ENCODE results near the gene SVOPL.

The SVOPL gene

DNA sequence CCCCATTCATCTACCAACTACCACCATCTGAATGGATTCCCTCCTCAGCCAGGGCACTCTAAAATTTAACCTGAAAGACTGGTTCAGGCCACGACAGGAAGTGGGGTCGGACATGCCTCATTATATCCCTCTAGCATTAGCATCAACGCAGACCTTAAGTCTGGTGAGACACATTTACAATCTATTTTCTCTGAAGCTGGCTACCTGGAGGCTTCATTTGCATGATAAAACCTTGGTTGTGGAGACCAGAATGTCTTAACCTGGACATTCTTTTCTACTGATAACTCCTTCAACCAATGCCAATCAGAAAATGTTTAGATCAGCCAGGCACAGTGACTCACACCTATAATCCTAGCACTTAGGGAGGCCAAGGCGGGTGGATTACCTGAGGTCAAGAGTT, 42.3 kb downstream of the SVOPL start:
- no peak overlapping the region for H3K4me3 ChIP-seq (ENCODE audit: severe bottlenecking)
- TF ChIP-seq CTCF (IDR thresholded peaks at IDR 0.05; ENCODE audit: poor library complexity, severe bottlenecking), result no peak
- H3K4me1 ChIP-seq (ENCODE audit: insufficient read depth, poor library complexity, severe bottlenecking), result no peaks in the 10 kb centered on the region
- H3K9me3 ChIP-seq (ENCODE audit: severe bottlenecking), result no peaks in the 10 kb centered on the region
- no peaks in the 10 kb centered on the region for H3K27me3 ChIP-seq (ENCODE audit: insufficient read depth, poor library complexity, severe bottlenecking)
- no peaks in the 10 kb centered on the region for H3K36me3 ChIP-seq (ENCODE audit: low read depth)
- DNase-seq (ENCODE audit: low spot score), result no peak
- ATAC-seq (ENCODE audit: low read depth), result no peak
- no peak overlapping the region for H3K27ac ChIP-seq (ENCODE audit: poor library complexity, severe bottlenecking)

DNA sequence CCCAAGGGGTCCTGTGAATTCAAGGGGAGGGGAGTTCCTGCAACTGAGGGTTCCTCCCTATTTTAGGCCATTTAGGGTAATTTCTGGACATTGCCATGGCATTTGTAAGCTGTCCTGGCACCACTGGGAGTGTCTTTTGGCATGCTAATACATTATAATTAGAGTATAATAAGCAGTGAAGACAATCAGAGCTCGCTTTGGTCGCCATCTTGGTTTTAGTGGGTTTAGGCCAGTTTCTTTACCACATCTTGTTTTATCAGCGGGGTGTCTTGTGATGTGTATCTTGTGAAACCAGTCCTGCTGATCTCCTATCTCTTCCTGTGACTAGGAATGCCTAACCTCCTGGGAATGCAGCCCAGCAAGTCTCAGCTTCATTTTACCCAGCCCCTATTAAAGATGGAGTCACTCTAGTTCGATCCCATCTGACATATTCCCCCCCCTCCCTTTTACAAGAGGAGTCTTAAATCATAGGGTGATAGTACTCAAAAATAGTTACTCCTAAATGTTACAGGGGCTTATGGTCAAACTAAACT, 43.2 kb downstream of the SVOPL start:
- Histone ChIP-seq H3K9me3 (ENCODE audit: severe bottlenecking) (no peaks in the 10 kb centered on the region), H3K36me3 (ENCODE audit: low read depth) (no peaks in the 10 kb centered on the region), H3K4me1 (ENCODE audit: insufficient read depth, poor library complexity, severe bottlenecking) (no peaks in the 10 kb centered on the region), H3K27ac (ENCODE audit: poor library complexity, severe bottlenecking) (no peak overlapping the region), H3K4me3 (ENCODE audit: severe bottlenecking) (no peak overlapping the region), H3K27me3 (ENCODE audit: insufficient read depth, poor library complexity, severe bottlenecking) (no peaks in the 10 kb centered on the region)
- ATAC-seq (ENCODE audit: low read depth) (no peak), DNase-seq (ENCODE audit: low spot score) (no peak)
- no peak for TF ChIP-seq CTCF (IDR thresholded peaks at IDR 0.05; ENCODE audit: poor library complexity, severe bottlenecking)

DNA sequence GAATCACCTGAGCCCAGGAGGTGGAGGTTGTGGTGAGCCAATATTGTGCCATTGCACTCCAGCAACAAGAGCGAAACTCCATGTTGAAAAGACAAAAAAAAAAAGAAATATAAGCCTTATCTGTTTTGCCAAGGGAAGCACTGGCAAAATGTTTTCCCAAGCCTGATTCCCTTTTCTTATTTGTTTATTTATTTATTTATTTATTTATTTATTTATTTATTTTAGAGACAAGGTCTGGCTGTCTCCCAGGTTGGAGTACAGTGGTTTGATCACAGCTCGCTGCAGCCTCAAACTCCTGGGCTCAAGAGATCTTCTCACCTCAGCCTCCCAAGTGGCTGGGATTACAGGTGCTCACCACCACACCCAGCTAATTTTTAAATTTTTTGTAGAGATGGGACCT, 44.2 kb downstream of the SVOPL start:
- ATAC-seq (ENCODE audit: low read depth), result no peak
- H3K36me3 ChIP-seq (ENCODE audit: low read depth), result no peaks in the 10 kb centered on the region
- no peaks in the 10 kb centered on the region for H3K9me3 ChIP-seq (ENCODE audit: severe bottlenecking)
- H3K27ac ChIP-seq (ENCODE audit: poor library complexity, severe bottlenecking), result no peak overlapping the region
- no peak for DNase-seq (ENCODE audit: low spot score)
- H3K4me1 ChIP-seq (ENCODE audit: insufficient read depth, poor library complexity, severe bottlenecking), result no peaks in the 10 kb centered on the region
- no peaks in the 10 kb centered on the region for H3K27me3 ChIP-seq (ENCODE audit: insufficient read depth, poor library complexity, severe bottlenecking)
- H3K4me3 ChIP-seq (ENCODE audit: severe bottlenecking), result no peak overlapping the region
- TF ChIP-seq CTCF (IDR thresholded peaks at IDR 0.05; ENCODE audit: poor library complexity, severe bottlenecking), result no peak

GRCh38 chr7:138654616-138655015, 46.5 kb downstream of the SVOPL start:
- ATAC-seq (ENCODE audit: low read depth) (no peak), DNase-seq (ENCODE audit: low spot score) (no peak)
- Histone ChIP-seq H3K4me1 (ENCODE audit: insufficient read depth, poor library complexity, severe bottlenecking) (no peaks in the 10 kb centered on the region), H3K36me3 (ENCODE audit: low read depth) (no peaks in the 10 kb centered on the region), H3K27me3 (ENCODE audit: insufficient read depth, poor library complexity, severe bottlenecking) (no peaks in the 10 kb centered on the region), H3K4me3 (ENCODE audit: severe bottlenecking) (no peak overlapping the region), H3K27ac (ENCODE audit: poor library complexity, severe bottlenecking) (no peak overlapping the region), H3K9me3 (ENCODE audit: severe bottlenecking) (no peaks in the 10 kb centered on the region)
- TF ChIP-seq CTCF (IDR thresholded peaks at IDR 0.05; ENCODE audit: poor library complexity, severe bottlenecking), result no peak

GRCh38 chr7:138649506-138649905, 51.7 kb downstream of the SVOPL start:
- ATAC-seq (ENCODE audit: low read depth) (peak; percentile 44; the same call in 1 of the 3 replicates), DNase-seq (ENCODE audit: low spot score) (no peak)
- no peak overlapping the region for H3K27ac ChIP-seq (ENCODE audit: poor library complexity, severe bottlenecking)
- H3K4me3 ChIP-seq (ENCODE audit: severe bottlenecking), result no peak overlapping the region
- no peaks in the 10 kb centered on the region for H3K36me3 ChIP-seq (ENCODE audit: low read depth)
- no peaks in the 10 kb centered on the region for H3K9me3 ChIP-seq (ENCODE audit: severe bottlenecking)
- no peaks in the 10 kb centered on the region for H3K4me1 ChIP-seq (ENCODE audit: insufficient read depth, poor library complexity, severe bottlenecking)
- TF ChIP-seq CTCF (IDR thresholded peaks at IDR 0.05; ENCODE audit: poor library complexity, severe bottlenecking), result no peak
- no peaks in the 10 kb centered on the region for H3K27me3 ChIP-seq (ENCODE audit: insufficient read depth, poor library complexity, severe bottlenecking)

Data from RWPE2 (cell line).